SKM-1 treated with dmso at 0.1 percent for 144 hours (cell line): Measurements from ENCODE around the gene XCL1.
"Not testable (repeated sequence)": the region's sequence is repeated elsewhere in the genome, so short reads cannot be mapped to it uniquely, and the experiment has no call there.

Experiments
- DNase-seq: peaks from one replicate; lab custom pipeline; 2025; ENCODE audit not compliant: unreplicated experiment; lab: John Stamatoyannopoulos, UW

Gene XCL1

GRCh38 chr1:168576245-168576688 lies at the start of gene XCL1:
XCL1 (plus strand) TSS chr1:168576605; CDS start chr1:168576638, 33 bp downstream.
- DNase-seq: not testable (repeated sequence)

GRCh38 chr1:168529518-168529917 lies 46.9 kb upstream of the XCL1 start:
- no peak for DNase-seq

- no peak for DNase-seq
Measured at GRCh38 chr1:168531615-168532345, 44.6 kb upstream of the XCL1 start.

GRCh38 chr1:168535536-168535935 lies 40.9 kb upstream of the XCL1 start:
- DNase-seq: peak; percentile 91

- DNase-seq: not testable (repeated sequence)
Measured at GRCh38 chr1:168540798-168541197, 35.6 kb upstream of the XCL1 start.

GRCh38 chr1:168542978-168543377 lies 33.4 kb upstream of the XCL1 start:
- DNase-seq: not testable (repeated sequence)

- DNase-seq: not testable (repeated sequence)
Measured at GRCh38 chr1:168543840-168544498, 32.4 kb upstream of the XCL1 start, which contains the start of gene XCL2. XCL2 (minus strand) TSS chr1:168543997; CDS start chr1:168543964, 33 bp downstream.

- peak; percentile 58 for DNase-seq
Measured at GRCh38 chr1:168545678-168546552, 30.5 kb upstream of the XCL1 start.

- DNase-seq: not testable (repeated sequence)
Measured at GRCh38 chr1:168546553-168546895, 29.9 kb upstream of the XCL1 start.

GRCh38 chr1:168550971-168551370 lies 25.4 kb upstream of the XCL1 start:
- no peak for DNase-seq

- DNase-seq: no peak
Measured at GRCh38 chr1:168551688-168552087, 24.7 kb upstream of the XCL1 start.

GRCh38 chr1:168552961-168553360 lies 23.4 kb upstream of the XCL1 start:
- DNase-seq: no peak

GRCh38 chr1:168553680-168554553 lies 22.5 kb upstream of the XCL1 start:
- no peak for DNase-seq

GRCh38 chr1:168554603-168555483 lies 21.6 kb upstream of the XCL1 start:
- DNase-seq: no peak

GRCh38 chr1:168555508-168556046 lies 20.8 kb upstream of the XCL1 start:
- DNase-seq: no peak

- no peak for DNase-seq
Measured at GRCh38 chr1:168556647-168557046, 19.8 kb upstream of the XCL1 start.

GRCh38 chr1:168560370-168560769 lies 16.0 kb upstream of the XCL1 start:
- no peak for DNase-seq

GRCh38 chr1:168561989-168562388 lies 14.4 kb upstream of the XCL1 start:
- DNase-seq: no peak

- no peak for DNase-seq
Measured at GRCh38 chr1:168565825-168566224, 10.6 kb upstream of the XCL1 start.
